HEK293 (cell line): Measurements from ENCODE around the gene NOSIP.

Source experiments
- CTCF ChIA-PET: fragments of 350-600 bp; formaldehyde crosslinking; extraction: SDS; loops from one replicate; lab custom pipeline; 2021; ENCODE audit warnings: antibody characterized with exemption; lab: Yijun Ruan, JAX
- POLR2A ChIA-PET: fragments of 300-600 bp; formaldehyde crosslinking; extraction: SDS; loops from one replicate; lab custom pipeline; 2020; ENCODE audit warnings: antibody characterized with exemption, inconsistent platforms; lab: Yijun Ruan, JAX
- H3K27ac ChIP-seq: fragments of 200-500 bp; sonication (Bioruptor generic); 2 replicates; pipeline ENCODE4 v1.5.1; 2014; ENCODE audit warnings: low read depth, low read length, control low read depth, inconsistent platforms; ENCODE audit errors: extremely low read depth
- H3K36me3 ChIP-seq, 2 experiments: fragments of 200-500 bp in 1 of 2; sonication (Bioruptor generic) in 1 of 2; 1 replicate in 1 of 2; 2 replicates in 1 of 2; pipeline ENCODE4 v1.5.1; 2014 to 2017; ENCODE audit warnings: inconsistent platforms in 2 of 2, low read length in 2 of 2; ENCODE audit not compliant: control insufficient read depth in 2 of 2, insufficient read depth in 1 of 2
- H3K4me1 ChIP-seq: fragments of 200-500 bp; sonication (Bioruptor generic); 2 replicates; pipeline ENCODE4 v1.5.1; 2014; ENCODE audit warnings: mild to moderate bottlenecking, low read length, inconsistent platforms; ENCODE audit not compliant: control insufficient read depth, insufficient read depth
- H3K4me3 ChIP-seq: 2 replicates; pipeline ENCODE4 v1.5.1; 2011; ENCODE audit warnings: low read depth, mild to moderate bottlenecking, control low read depth, low read length, moderate library complexity
- H3K9me3 ChIP-seq: fragments of 200-500 bp; sonication (Bioruptor generic); 2 replicates; pipeline ENCODE4 v1.5.1; 2014; ENCODE audit warnings: low read depth, low read length, inconsistent platforms; ENCODE audit not compliant: control insufficient read depth, insufficient read depth
- BCL11B ChIP-seq: fragments of 450-650 bp; formaldehyde crosslinking; IDR thresholded peaks from 2 replicates; pipeline ENCODE4 v1.5.1; 2016; ENCODE audit warnings: low read depth, missing biosample characterization, missing genetic modification characterization
- YY2 ChIP-seq: fragments of 450-650 bp; formaldehyde crosslinking; IDR thresholded peaks from 2 replicates; pipeline ENCODE4 v1.5.1; 2016; ENCODE audit warnings: missing biosample characterization, missing genetic modification characterization
- ZBTB11 ChIP-seq: fragments of 450-650 bp; formaldehyde crosslinking; conservative IDR thresholded peaks from 2 replicates; pipeline ENCODE4 v1.5.1; 2016; ENCODE audit warnings: low read depth, missing biosample characterization, missing genetic modification characterization
- ZFP41 ChIP-seq: fragments of 450-650 bp; formaldehyde crosslinking; IDR thresholded peaks from 2 replicates; pipeline ENCODE4 v1.5.1; 2016; ENCODE audit warnings: missing biosample characterization, missing genetic modification characterization, borderline replicate concordance
- ZNF114 ChIP-seq: fragments of 450-650 bp; formaldehyde crosslinking; IDR thresholded peaks from 2 replicates; pipeline ENCODE4 v1.5.0; 2017; ENCODE audit warnings: missing biosample characterization, missing genetic modification characterization
- ZNF138 ChIP-seq: fragments of 450-650 bp; formaldehyde crosslinking; IDR thresholded peaks from 2 replicates; pipeline ENCODE4 v1.5.1; 2016; ENCODE audit warnings: missing biosample characterization, missing genetic modification characterization, borderline replicate concordance
- ZNF18 ChIP-seq: fragments of 450-650 bp; formaldehyde crosslinking; IDR thresholded peaks from 2 replicates; pipeline ENCODE4 v1.5.1; 2016; ENCODE audit warnings: missing biosample characterization, missing genetic modification characterization
- ZNF211 ChIP-seq: fragments of 450-650 bp; formaldehyde crosslinking; IDR thresholded peaks from 2 replicates; pipeline ENCODE4 v1.5.1; 2016; ENCODE audit warnings: low read depth, missing biosample characterization, missing genetic modification characterization
- ZNF280C ChIP-seq: fragments of 450-650 bp; formaldehyde crosslinking; IDR thresholded peaks from 2 replicates; pipeline ENCODE4 v1.5.1; 2016; ENCODE audit warnings: missing biosample characterization, missing genetic modification characterization
- ZNF280D ChIP-seq: fragments of 450-650 bp; formaldehyde crosslinking; IDR thresholded peaks from 2 replicates; pipeline ENCODE4 v1.5.1; 2016; ENCODE audit warnings: missing biosample characterization, missing genetic modification characterization
- ZNF324 ChIP-seq: fragments of 450-650 bp; formaldehyde crosslinking; IDR thresholded peaks from 2 replicates; pipeline ENCODE4 v1.5.1; 2016; ENCODE audit warnings: missing biosample characterization, missing genetic modification characterization
- ZNF341 ChIP-seq: fragments of 450-650 bp; formaldehyde crosslinking; IDR thresholded peaks from 2 replicates; pipeline ENCODE4; 2016; ENCODE audit warnings: low read depth, missing biosample characterization, missing genetic modification characterization
- ZNF398 ChIP-seq: fragments of 450-650 bp; formaldehyde crosslinking; IDR thresholded peaks from 2 replicates; pipeline ENCODE4 v1.5.1; 2017; ENCODE audit warnings: missing biosample characterization, missing genetic modification characterization
- ZNF629 ChIP-seq: fragments of 450-650 bp; formaldehyde crosslinking; IDR thresholded peaks from 2 replicates; pipeline ENCODE4 v1.5.1; 2017; ENCODE audit warnings: missing biosample characterization, missing genetic modification characterization
- ZNF658 ChIP-seq: fragments of 450-650 bp; formaldehyde crosslinking; IDR thresholded peaks from 2 replicates; pipeline ENCODE4; 2016; ENCODE audit warnings: missing biosample characterization, missing genetic modification characterization
- ZNF76 ChIP-seq: fragments of 450-650 bp; formaldehyde crosslinking; IDR thresholded peaks from 2 replicates; pipeline ENCODE4; 2016; ENCODE audit warnings: low read depth, missing biosample characterization, missing genetic modification characterization, borderline replicate concordance

Gene NOSIP

GRCh38 chr19:49536921-49537462 is 43.4 kb downstream of the NOSIP start (continued):
- TF ChIP-seq ZNF18 (tag by site-specific recombination) (no peak), BCL11B (tag by site-specific recombination) (no peak)

GRCh38 chr19:49534632-49535385 is 45.5 kb downstream of the NOSIP start:
- Histone ChIP-seq H3K36me3 (peaks cover 13 to 21% of the 10 kb centered on the region in 2 experiments; a peak in 2 of 3 replicates), H3K4me3 (no peak overlapping the region), H3K9me3 (no peaks in the 10 kb centered on the region), H3K27ac (no peak overlapping the region), H3K4me1 (no peaks in the 10 kb centered on the region)
- ChIA-PET CTCF (interaction anchor here (0.6 to 2.2 kb wide), 10 partner anchors 12 to 336 kb away, joined by 3 to 23 read pairs (median 4); no protein-coding TSS in a partner anchor), POLR2A (interaction anchor here (0.6 to 1.3 kb wide), 4 partner anchors 22 to 189 kb away, joined by 3 to 4 read pairs (median 4); partner anchors contain the start of gene FCGRT)
- TF ChIP-seq ZNF114 (tag by site-specific recombination) (no peak), ZNF138 (no peak), ZNF280C (tag by site-specific recombination) (no peak), ZNF658 (tag by site-specific recombination) (no peak), YY2 (tag by site-specific recombination) (no peak), ZNF280D (no peak)

GRCh38 chr19:49533551-49534488 is 46.5 kb downstream of the NOSIP start:
- H3K4me3 ChIP-seq: peak overlapping the region; percentile 56
- ChIA-PET POLR2A (interaction anchor here (0.6 to 1.3 kb wide), 2 partner anchors 21 to 188 kb away, joined by 3 to 4 read pairs; partner anchors contain the start of gene FCGRT), CTCF (interaction anchor here (0.6 to 2.2 kb wide), 8 partner anchors 13 to 404 kb away, joined by 3 to 23 read pairs (median 4); no protein-coding TSS in a partner anchor)
- H3K36me3 ChIP-seq: peaks cover 11 to 15% of the 10 kb centered on the region in 2 experiments; a peak in 2 of 3 replicates
- H3K9me3 ChIP-seq: no peaks in the 10 kb centered on the region
- no peak overlapping the region for H3K27ac ChIP-seq
- H3K4me1 ChIP-seq: no peaks in the 10 kb centered on the region
- no peak for TF ChIP-seq ZBTB11 (tag by site-specific recombination)
- no peak for TF ChIP-seq ZFP41 (tag by site-specific recombination)
- no peak for TF ChIP-seq ZNF324 (tag by site-specific recombination)
- 0 out of 2 replicates have a peak, but pooled peaks have one; percentile 15 for TF ChIP-seq ZNF398 (tag by site-specific recombination)
- TF ChIP-seq ZNF629: no peak
- 0 out of 2 replicates have a peak, but pooled peaks have one; percentile 23 for TF ChIP-seq ZNF76
- TF ChIP-seq ZNF341 (tag by site-specific recombination): no peak
- TF ChIP-seq ZNF211 (tag by site-specific recombination): no peak
